Activated naive CD8-positive, alpha-beta T cell treated with anti-CD3 and anti-CD28 coated beads, Interleukin-2, amount 50 U/mL, for 24 hours (primary cell): ENCODE results near the gene PLP2.

ENCODE experiments used
- ATAC-seq: fragments of 150-1000 bp; cut with Tn5 transposase; one replicate; pipeline ENCODE4 v1.10.0; 2021
- DNase-seq: peaks from one replicate; pipeline ENCODE4 v3.0.0; 2021
- H3K27ac Mint-ChIP-seq: one replicate; pipeline ENCODE4 v1.8.0; 2021; ENCODE audit warnings: mild to moderate bottlenecking, mixed read lengths
- H3K27me3 Mint-ChIP-seq: one replicate; pipeline ENCODE4 v1.8.0; 2021; ENCODE audit warnings: mixed read lengths
- H3K36me3 Mint-ChIP-seq: one replicate; pipeline ENCODE4 v1.8.0; 2021; ENCODE audit warnings: low read depth, mixed read lengths
- H3K4me1 Mint-ChIP-seq: one replicate; pipeline ENCODE4 v1.8.0; 2021; ENCODE audit warnings: mixed read lengths
- H3K4me3 Mint-ChIP-seq: one replicate; pipeline ENCODE4 v1.8.0; 2021; ENCODE audit warnings: mild to moderate bottlenecking, moderate library complexity, mixed read lengths
- H3K9me3 Mint-ChIP-seq: one replicate; pipeline ENCODE4 v1.8.0; 2021; ENCODE audit warnings: mixed read lengths

PLP2 gene

GRCh38 chrX:49155243-49155899, 16.3 kb upstream of the PLP2 start:
- Mint-ChIP-seq H3K4me1 (peaks cover 18% of the 10 kb centered on the region), H3K36me3 (no peaks in the 10 kb centered on the region), H3K27ac (peak overlapping the region; percentile 96), H3K27me3 (no peaks in the 10 kb centered on the region), H3K4me3 (peak overlapping the region; percentile 85), H3K9me3 (no peaks in the 10 kb centered on the region)
- peak; percentile 30 for ATAC-seq
- peak; percentile 37 for DNase-seq

GRCh38 chrX:49155900-49156837, 15.5 kb upstream of the PLP2 start:
- Mint-ChIP-seq H3K9me3 (no peaks in the 10 kb centered on the region), H3K4me1 (peaks cover 18% of the 10 kb centered on the region), H3K27me3 (no peaks in the 10 kb centered on the region)

GRCh38 chrX:49157194-49157593, 14.5 kb upstream of the PLP2 start:
- Mint-ChIP-seq H3K36me3 (no peaks in the 10 kb centered on the region), H3K4me3 (no peak overlapping the region), H3K9me3 (no peaks in the 10 kb centered on the region), H3K27ac (no peak overlapping the region), H3K4me1 (peaks cover 18% of the 10 kb centered on the region), H3K27me3 (no peaks in the 10 kb centered on the region)
- DNase-seq (no peak), ATAC-seq (no peak)

More at GRCh38 chrX:49155900-49156837, 15.5 kb upstream of the PLP2 start:
- peak overlapping the region; percentile 85 for H3K4me3 Mint-ChIP-seq
- DNase-seq (peak; percentile 83), ATAC-seq (peak; percentile 90)
- H3K27ac Mint-ChIP-seq: peak overlapping the region; percentile 96
- no peaks in the 10 kb centered on the region for H3K36me3 Mint-ChIP-seq

GRCh38 chrX:49160908-49161307, 10.8 kb upstream of the PLP2 start:
- peaks cover 18% of the 10 kb centered on the region for H3K4me1 Mint-ChIP-seq

GRCh38 chrX:49161632-49162031, 10.1 kb upstream of the PLP2 start:
- H3K27ac Mint-ChIP-seq: no peak overlapping the region
- no peaks in the 10 kb centered on the region for H3K36me3 Mint-ChIP-seq
- peaks cover 16% of the 10 kb centered on the region for H3K4me1 Mint-ChIP-seq
- no peak overlapping the region for H3K4me3 Mint-ChIP-seq
- ATAC-seq: no peak
- DNase-seq: no peak
- H3K27me3 Mint-ChIP-seq: no peaks in the 10 kb centered on the region
- H3K9me3 Mint-ChIP-seq: no peaks in the 10 kb centered on the region

More at GRCh38 chrX:49160908-49161307, 10.8 kb upstream of the PLP2 start:
- DNase-seq (no peak), ATAC-seq (no peak)
- Mint-ChIP-seq H3K27me3 (no peaks in the 10 kb centered on the region), H3K9me3 (no peaks in the 10 kb centered on the region), H3K4me3 (no peak overlapping the region), H3K27ac (no peak overlapping the region), H3K36me3 (no peaks in the 10 kb centered on the region)

GRCh38 chrX:49162620-49163019, 9.1 kb upstream of the PLP2 start, which contains the start of gene MAGIX:
TSS of gene MAGIX (plus strand) at chrX:49162758. CDS start at chrX:49162890, 132 bp downstream.
- ATAC-seq (no peak), DNase-seq (no peak)
- peaks cover 25% of the 10 kb centered on the region for H3K4me1 Mint-ChIP-seq
- peak within 1 kb of the TSS; percentile 74 for H3K4me3 Mint-ChIP-seq
- no peaks in the 10 kb centered on the region for H3K36me3 Mint-ChIP-seq
- H3K9me3 Mint-ChIP-seq: no peaks in the 10 kb centered on the region
- H3K27ac Mint-ChIP-seq: peak within 1 kb of the TSS; percentile 69
- no peaks in the 10 kb centered on the region for H3K27me3 Mint-ChIP-seq

- H3K27me3 Mint-ChIP-seq: no peaks in the 10 kb centered on the region
- H3K27ac Mint-ChIP-seq: peak overlapping the region; percentile 90
- DNase-seq (peak; percentile 79), ATAC-seq (peak; percentile 53)
- H3K4me1 Mint-ChIP-seq: peaks cover 34% of the 10 kb centered on the region
- H3K36me3 Mint-ChIP-seq: no peaks in the 10 kb centered on the region
- peak overlapping the region; percentile 74 for H3K4me3 Mint-ChIP-seq
- no peaks in the 10 kb centered on the region for H3K9me3 Mint-ChIP-seq
These were observed 7.9 kb upstream of the PLP2 start for GRCh38 chrX:49163555-49164419.

GRCh38 chrX:49164589-49165360, 6.9 kb upstream of the PLP2 start:
- peaks cover 39% of the 10 kb centered on the region for H3K4me1 Mint-ChIP-seq
- H3K36me3 Mint-ChIP-seq: no peaks in the 10 kb centered on the region
- no peak for DNase-seq
- no peaks in the 10 kb centered on the region for H3K9me3 Mint-ChIP-seq
- no peak for ATAC-seq
- H3K27ac Mint-ChIP-seq: peak overlapping the region; percentile 90
- H3K27me3 Mint-ChIP-seq: no peaks in the 10 kb centered on the region
- peak overlapping the region; percentile 74 for H3K4me3 Mint-ChIP-seq

GRCh38 chrX:49165901-49166881, 5.5 kb upstream of the PLP2 start:
- peak; percentile 58 for ATAC-seq
- Mint-ChIP-seq H3K36me3 (no peaks in the 10 kb centered on the region), H3K27ac (peak overlapping the region; percentile 93), H3K4me1 (peaks cover 39% of the 10 kb centered on the region), H3K27me3 (no peaks in the 10 kb centered on the region), H3K9me3 (no peaks in the 10 kb centered on the region), H3K4me3 (peak overlapping the region; percentile 84)
- DNase-seq: peak; percentile 72

GRCh38 chrX:49166914-49167739, 4.6 kb upstream of the PLP2 start:
- ATAC-seq (peak; percentile 57), DNase-seq (peak; percentile 74)
- no peaks in the 10 kb centered on the region for H3K27me3 Mint-ChIP-seq
- H3K27ac Mint-ChIP-seq: peak overlapping the region; percentile 93
- H3K4me3 Mint-ChIP-seq: peak overlapping the region; percentile 84
- peaks cover 41% of the 10 kb centered on the region for H3K4me1 Mint-ChIP-seq
- H3K36me3 Mint-ChIP-seq: no peaks in the 10 kb centered on the region
- no peaks in the 10 kb centered on the region for H3K9me3 Mint-ChIP-seq

- Mint-ChIP-seq H3K36me3 (peaks cover 2% of the 10 kb centered on the region), H3K27ac (peak overlapping the region; percentile 93), H3K27me3 (no peaks in the 10 kb centered on the region), H3K9me3 (no peaks in the 10 kb centered on the region), H3K4me3 (peak overlapping the region; percentile 84), H3K4me1 (peaks cover 43% of the 10 kb centered on the region)
- ATAC-seq: no peak
- no peak for DNase-seq
These were observed 4.0 kb upstream of the PLP2 start for GRCh38 chrX:49167740-49168108.

- ATAC-seq (peak; percentile 79), DNase-seq (peak; percentile 79)
- H3K4me1 Mint-ChIP-seq: peaks cover 43% of the 10 kb centered on the region
- H3K27ac Mint-ChIP-seq: peak overlapping the region; percentile 89
- no peaks in the 10 kb centered on the region for H3K27me3 Mint-ChIP-seq
- peaks cover 20% of the 10 kb centered on the region for H3K36me3 Mint-ChIP-seq
- no peaks in the 10 kb centered on the region for H3K9me3 Mint-ChIP-seq
- peak overlapping the region; percentile 88 for H3K4me3 Mint-ChIP-seq
These were observed 632 bp downstream of the PLP2 start for GRCh38 chrX:49172280-49172780.
